Right atrium auricular region (tissue), 2 donors: ENCODE measurements around the gene UBE2K. TPM values are rescaled to one million over a fixed set of nuclear protein-coding genes. Genes with fewer than 3 reads are reported as not detected.

Experiments
- total RNA-seq, 2 donors: library from RNA; depleted of rRNA; stranded (reverse); fragments of >200 nt; gene quantifications; one replicate each; pipeline ENCODE4 v1.1.0, GENCODE V29; 2016

The UBE2K gene
- total RNA-seq, 2 donors from 2014 or later, result 16.7 to 23.8 TPM

Other genes with a start within 250 kb of the UBE2K start
- 1,000 to 10,000 TPM; 2,057 to 2,637 TPM for gene RPL9, start 239.2 kb upstream of the UBE2K start, total RNA-seq
- 10 to 100 TPM in 1 of 2 donors, 1 to 10 TPM in 1; 6.9 to 18.7 TPM for gene LIAS, start 239.1 kb upstream of the UBE2K start, total RNA-seq
- gene UGDH, start 170.7 kb upstream of the UBE2K start, total RNA-seq, result 10 to 100 TPM; 12.2 to 34.7 TPM
- gene SMIM14, start 59.3 kb upstream of the UBE2K start, total RNA-seq, result 10 to 100 TPM; 15.2 to 16.6 TPM